Brain microvascular endothelial cell (primary cell): Measurements from ENCODE around the gene LAMA5.

ENCODE experiments used
- DNase-seq: peaks from one replicate; pipeline ENCODE4 v3.0.0-alpha.2; 2020
- H3K27ac ChIP-seq: fragments of 250-450 bp; sonication (Bioruptor Pico); 2 replicates; pipeline ENCODE4 v1.5.1; 2020; ENCODE audit warnings: mild to moderate bottlenecking, moderate library complexity
- H3K27me3 ChIP-seq: fragments of 250-450 bp; sonication (Bioruptor Pico); replicated peaks from 2 replicates; pipeline ENCODE4 v1.5.1; 2020; ENCODE audit warnings: mild to moderate bottlenecking
- H3K36me3 ChIP-seq: fragments of 250-450 bp; sonication (Bioruptor Pico); replicated peaks from 2 replicates; pipeline ENCODE4 v1.5.1; 2020; ENCODE audit warnings: mild to moderate bottlenecking
- H3K4me3 ChIP-seq: 2 replicates; pipeline ENCODE4 v1.5.1; 2011; ENCODE audit warnings: low read depth, mild to moderate bottlenecking, control low read depth, low read length, moderate library complexity
- in situ Hi-C: cut with HindIII; loops from 2 replicates; pipeline ENCODE4 v1.10.0; 2017; ENCODE audit warnings: low sequenced_read_pairs, low pct_ligation_motif_present
- TF ChIP-seq, protein P1 (sequence below): IDR thresholded peaks from 2 replicates; pipeline ENCODE4 v1.5.1; 2011; ENCODE audit warnings: low read depth, mild to moderate bottlenecking, moderate library complexity, low read length, control low read depth, inconsistent platforms; ENCODE audit errors: missing control alignments

LAMA5 gene

DNA sequence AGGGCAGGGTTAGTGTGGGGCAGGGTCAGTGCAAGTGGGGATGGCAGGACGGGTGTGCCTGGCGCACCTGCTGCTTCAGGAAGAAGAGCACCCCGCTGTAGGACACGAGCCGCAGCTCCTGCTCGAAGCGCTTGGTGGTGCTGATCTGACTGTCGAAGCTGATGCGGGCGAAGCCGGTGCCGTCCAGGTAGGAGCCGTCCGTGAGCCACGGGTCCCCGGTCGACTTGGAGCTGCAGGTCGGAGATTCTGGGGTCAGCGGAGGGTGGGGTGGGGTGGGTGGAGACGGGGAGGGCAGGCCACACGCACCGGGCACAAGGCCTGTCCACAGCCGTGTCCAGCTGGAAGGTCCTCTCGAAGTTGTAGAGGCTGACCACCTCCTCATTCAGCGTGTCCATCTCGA is 54.1 kb downstream of the LAMA5 start:
- Histone ChIP-seq H3K36me3 (peaks cover 88% of the 10 kb centered on the region), H3K27me3 (no peaks in the 10 kb centered on the region), H3K27ac (no peak overlapping the region), H3K4me3 (no peak overlapping the region)
- in situ Hi-C loops = no loop called here
- DNase-seq = no peak
- TF ChIP-seq, protein P1, sequence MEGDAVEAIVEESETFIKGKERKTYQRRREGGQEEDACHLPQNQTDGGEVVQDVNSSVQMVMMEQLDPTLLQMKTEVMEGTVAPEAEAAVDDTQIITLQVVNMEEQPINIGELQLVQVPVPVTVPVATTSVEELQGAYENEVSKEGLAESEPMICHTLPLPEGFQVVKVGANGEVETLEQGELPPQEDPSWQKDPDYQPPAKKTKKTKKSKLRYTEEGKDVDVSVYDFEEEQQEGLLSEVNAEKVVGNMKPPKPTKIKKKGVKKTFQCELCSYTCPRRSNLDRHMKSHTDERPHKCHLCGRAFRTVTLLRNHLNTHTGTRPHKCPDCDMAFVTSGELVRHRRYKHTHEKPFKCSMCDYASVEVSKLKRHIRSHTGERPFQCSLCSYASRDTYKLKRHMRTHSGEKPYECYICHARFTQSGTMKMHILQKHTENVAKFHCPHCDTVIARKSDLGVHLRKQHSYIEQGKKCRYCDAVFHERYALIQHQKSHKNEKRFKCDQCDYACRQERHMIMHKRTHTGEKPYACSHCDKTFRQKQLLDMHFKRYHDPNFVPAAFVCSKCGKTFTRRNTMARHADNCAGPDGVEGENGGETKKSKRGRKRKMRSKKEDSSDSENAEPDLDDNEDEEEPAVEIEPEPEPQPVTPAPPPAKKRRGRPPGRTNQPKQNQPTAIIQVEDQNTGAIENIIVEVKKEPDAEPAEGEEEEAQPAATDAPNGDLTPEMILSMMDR = no peak

DNA sequence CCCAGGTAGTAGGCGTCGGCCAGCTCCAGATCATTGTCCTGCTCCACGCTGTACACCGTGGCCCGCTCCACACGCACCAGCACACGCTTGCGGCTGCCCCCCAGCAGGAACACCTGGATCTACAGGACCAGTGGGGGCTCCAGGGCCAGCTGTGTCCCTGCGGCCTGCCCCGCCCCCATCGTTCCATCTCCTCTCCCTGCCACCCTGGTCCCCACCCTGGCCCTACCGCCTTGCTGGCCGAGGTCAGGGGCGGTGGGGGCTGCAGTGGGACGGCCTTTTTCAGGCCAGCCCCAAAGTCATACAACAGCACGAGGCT is 54.5 kb downstream of the LAMA5 start:
- Histone ChIP-seq H3K27me3 (no peaks in the 10 kb centered on the region), H3K27ac (no peak overlapping the region), H3K4me3 (no peak overlapping the region), H3K36me3 (peaks cover 92% of the 10 kb centered on the region)
- no peak for DNase-seq
- in situ Hi-C loops = no loop called here
- TF ChIP-seq, protein P1 = no peak

DNA sequence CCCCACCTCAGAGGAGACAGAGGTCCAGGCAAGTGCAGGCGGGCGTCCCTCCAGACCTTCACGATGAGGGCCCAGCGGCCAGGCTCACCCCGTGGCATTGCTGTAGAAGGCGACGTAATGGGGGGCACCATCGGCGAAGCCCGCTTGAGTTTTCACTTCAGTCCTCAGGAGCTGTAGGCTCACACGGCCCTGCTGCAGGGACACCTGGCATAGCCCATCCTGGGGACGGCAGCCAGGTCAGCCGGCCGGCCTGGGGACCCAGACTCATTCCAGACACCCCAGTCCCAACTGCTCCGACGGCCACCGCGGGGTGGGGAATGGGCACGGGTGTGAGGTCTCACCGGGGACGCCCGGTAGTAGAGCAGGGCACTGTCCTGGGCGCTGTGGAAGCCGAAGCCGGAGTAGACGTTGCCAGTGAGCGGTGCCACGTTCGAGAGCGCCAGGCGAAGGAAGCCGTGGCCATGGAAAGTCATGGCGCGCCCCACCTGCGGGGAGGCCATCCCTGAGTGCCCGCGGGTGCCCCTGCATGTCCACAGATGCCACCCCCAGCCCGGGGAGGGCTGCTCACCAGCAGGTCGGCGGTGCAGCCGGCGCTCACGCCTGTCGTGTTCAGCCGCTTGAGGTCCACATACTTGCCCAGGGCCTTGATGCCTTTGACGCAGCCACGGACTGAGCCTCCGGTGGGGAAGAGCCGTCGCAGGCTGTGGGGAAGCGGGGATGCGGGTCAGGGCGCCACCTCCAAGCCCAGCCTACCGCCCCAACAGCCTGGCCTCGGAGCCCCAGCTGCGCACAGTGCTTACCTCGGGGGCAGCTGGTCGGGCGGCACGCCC is 55.1 kb downstream of the LAMA5 start:
- no peak for DNase-seq
- Histone ChIP-seq H3K27ac (no peak overlapping the region), H3K4me3 (no peak overlapping the region), H3K36me3 (peaks cover 92% of the 10 kb centered on the region), H3K27me3 (no peaks in the 10 kb centered on the region)
- TF ChIP-seq, protein P1 = no peak
- in situ Hi-C loops = no loop called here

DNA sequence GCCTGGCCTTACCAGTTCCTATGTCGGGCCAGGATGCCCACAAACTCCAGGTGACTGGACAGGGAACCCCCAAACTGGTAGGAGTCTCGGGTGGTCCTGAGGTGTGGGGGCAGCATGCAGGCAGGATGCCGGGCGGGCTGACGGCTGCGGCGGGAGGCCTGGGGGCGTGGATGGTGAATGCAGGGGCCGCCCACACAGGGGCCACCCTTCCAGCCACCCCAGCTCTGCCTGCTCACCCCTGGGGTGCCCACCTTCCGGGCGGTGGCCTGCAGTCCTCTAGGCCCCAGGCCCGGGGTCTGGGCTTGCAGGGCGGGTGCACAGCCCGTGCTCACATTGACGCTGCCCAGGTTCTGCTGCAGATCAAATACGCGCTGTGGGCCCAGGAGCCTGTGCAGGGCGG is 56.0 kb downstream of the LAMA5 start:
- DNase-seq = no peak
- Histone ChIP-seq H3K27ac (no peak overlapping the region), H3K27me3 (no peaks in the 10 kb centered on the region), H3K36me3 (peaks cover 92% of the 10 kb centered on the region), H3K4me3 (no peak overlapping the region)
- in situ Hi-C loops = no loop called here
- TF ChIP-seq, protein P1 = no peak

DNA sequence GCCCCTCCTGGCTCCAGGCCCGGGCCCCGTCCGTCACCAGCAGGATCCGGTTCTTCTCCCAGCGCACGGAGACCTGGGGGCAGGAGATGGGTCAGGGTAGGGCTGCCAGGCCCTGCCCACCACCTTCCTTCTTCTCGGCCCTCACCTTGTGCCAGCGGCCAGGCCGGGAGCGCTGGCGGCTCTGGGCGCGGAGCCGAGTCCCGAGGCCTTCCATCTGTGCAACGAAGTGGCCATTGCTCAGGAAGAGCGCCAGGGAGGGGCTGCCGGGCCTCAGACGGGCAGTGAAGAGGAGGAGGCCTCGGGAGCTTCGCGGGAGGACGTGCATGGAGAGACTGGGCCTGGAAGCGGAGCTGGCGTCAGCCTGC is 56.4 kb downstream of the LAMA5 start:
- no peak overlapping the region for H3K4me3 ChIP-seq
- H3K27ac ChIP-seq = no peak overlapping the region
- H3K36me3 ChIP-seq = peaks cover 92% of the 10 kb centered on the region
- in situ Hi-C loops = no loop called here
- DNase-seq = no peak
- H3K27me3 ChIP-seq = no peaks in the 10 kb centered on the region
- TF ChIP-seq, protein P1 = no peak
